A549 (cell line): ENCODE results near the gene PDK4. TPM values are rescaled to one million over a fixed set of nuclear protein-coding genes. Genes with fewer than 3 reads are reported as not detected.

ENCODE experiments used
- ATAC-seq, 2 experiments: fragments of 200-7000 bp in 1 of 2; fragments of >200 bp in 1 of 2; cut with Nextera tagmentation in 1 of 2; cut with Tn5 transposase in 1 of 2; 3 replicates each; pipeline versions ENCODE4 v1.8.0 to v1.9.1; 2018 to 2020; ENCODE audit warnings: mild to moderate bottlenecking in 1 of 2, moderate library complexity in 1 of 2
- CTCF ChIA-PET: fragments of 300-600 bp; sonication (Branson Sonifier 250); formaldehyde crosslinking; extraction: SDS; loops from one replicate; lab custom pipeline; 2021; ENCODE audit warnings: antibody characterized with exemption, inconsistent platforms; lab: Yijun Ruan, JAX
- POLR2A ChIA-PET: fragments of 350-600 bp; formaldehyde crosslinking; extraction: SDS; loops from one replicate; lab custom pipeline; 2021; ENCODE audit warnings: antibody characterized with exemption, inconsistent platforms; lab: Yijun Ruan, JAX
- DNase-seq, 2 experiments: peaks; one replicate each; pipeline versions ENCODE4 v3.0.0 to v3.0.0-alpha.2; 2011 to 2016; ENCODE audit warnings: low read depth in 1 of 2, low spot score in 1 of 2
- FAIRE-seq: peaks from 2 replicates; lab custom pipeline; 2011; peaks lifted over from hg19 to GRCh38; lab: Jason Lieb, UNC
- H3K27ac ChIP-seq, 2 experiments: fragments of >200 bp; sonication (Bioruptor Twin); formaldehyde crosslinking; 3 replicates each; pipeline ENCODE4 v1.5.1; 2016 to 2017
- H3K4me1 ChIP-seq: fragments of >200 bp; sonication (Bioruptor Twin); formaldehyde crosslinking; 3 replicates; pipeline ENCODE4 v1.6.1; 2016
- H3K4me2 ChIP-seq: fragments of >200 bp; sonication (Bioruptor Twin); formaldehyde crosslinking; 3 replicates; pipeline ENCODE4 v1.6.1; 2016
- H3K4me3 ChIP-seq: fragments of >200 bp; sonication (Bioruptor Twin); formaldehyde crosslinking; 3 replicates; pipeline ENCODE4 v1.5.1; 2016
- H3K9me3 ChIP-seq: fragments of >200 bp; sonication (Bioruptor Twin); formaldehyde crosslinking; 3 replicates; pipeline ENCODE4 v1.6.1; 2016
- BHLHE40 ChIP-seq: IDR thresholded peaks from 2 replicates; pipeline ENCODE4 v1.6.1; 2012; ENCODE audit warnings: low read depth, low read length, inconsistent platforms
- CBX2 ChIP-seq: fragments of 200-600 bp; sonication (generic); IDR thresholded peaks from 2 replicates; pipeline ENCODE4 v1.6.1; 2016; ENCODE audit warnings: low read depth, mild to moderate bottlenecking, borderline replicate concordance
- CBX8 ChIP-seq: fragments of 200-600 bp; sonication (generic); IDR thresholded peaks from 2 replicates; pipeline ENCODE4 v1.6.1; 2016
- CHD2 ChIP-seq: fragments of 150-350 bp; IDR thresholded peaks from 2 replicates; pipeline ENCODE4 v1.6.1; 2014; ENCODE audit warnings: low read length; ENCODE audit not compliant: partially characterized antibody
- EHF ChIP-seq: fragments of 250-450 bp; sonication (Bioruptor Pico); IDR thresholded peaks from 2 replicates; pipeline ENCODE4 v1.5.0; 2020; ENCODE audit warnings: mild to moderate bottlenecking
- ELK1 ChIP-seq: fragments of 150-350 bp; IDR thresholded peaks from 2 replicates; pipeline ENCODE4 v1.6.1; 2014; ENCODE audit warnings: low read depth, mild to moderate bottlenecking, low read length
- FOSB ChIP-seq: fragments of 250-450 bp; sonication (Bioruptor Pico); IDR thresholded peaks from 2 replicates; pipeline ENCODE4 v1.5.0; 2020; ENCODE audit warnings: mild to moderate bottlenecking, moderate library complexity
- FOSL2 ChIP-seq, 2 experiments: fragments of 450-650 bp in 1 of 2; fragments of >200 bp in 1 of 2; sonication (Bioruptor Twin) in 1 of 2; formaldehyde crosslinking; IDR thresholded peaks; 2 replicates each; pipeline versions ENCODE4 v1.5.0 to v1.6.1; 2016 to 2020; ENCODE audit warnings: mild to moderate bottlenecking in 1 of 2, moderate library complexity in 1 of 2
- FOXS1 ChIP-seq: fragments of 250-450 bp; sonication (Bioruptor Pico); IDR thresholded peaks from 2 replicates; pipeline ENCODE4 v1.5.0; 2020; ENCODE audit warnings: mild to moderate bottlenecking, moderate library complexity
- HDAC2 ChIP-seq: fragments of 200-600 bp; sonication (generic); IDR thresholded peaks from 2 replicates; pipeline ENCODE4 v1.6.1; 2016
- HEYL ChIP-seq: fragments of 250-450 bp; sonication (Bioruptor Pico); IDR thresholded peaks from 2 replicates; pipeline ENCODE4 v1.8.0; 2021; ENCODE audit warnings: mild to moderate bottlenecking, moderate library complexity
- HOXB13 ChIP-seq: fragments of 250-450 bp; sonication (Bioruptor Pico); IDR thresholded peaks from 2 replicates; pipeline ENCODE4 v1.5.0; 2020; ENCODE audit warnings: low read depth, mild to moderate bottlenecking, moderate library complexity
- HOXB5 ChIP-seq: fragments of 250-450 bp; sonication (Bioruptor Pico); IDR thresholded peaks from 2 replicates; pipeline ENCODE4 v1.5.0; 2020; ENCODE audit warnings: mild to moderate bottlenecking, moderate library complexity
- JUN ChIP-seq, 2 experiments: fragments of >200 bp; sonication (Bioruptor Twin); formaldehyde crosslinking; IDR thresholded peaks; 2 replicates in 1 of 2; 3 replicates in 1 of 2; pipeline ENCODE4 v1.6.1; 2016 to 2017
- KDM5A ChIP-seq: fragments of 200-600 bp; sonication (generic); IDR thresholded peaks from 2 replicates; pipeline ENCODE4 v1.6.1; 2016; ENCODE audit warnings: antibody characterized with exemption, mild to moderate bottlenecking
- MAFK ChIP-seq: fragments of 450-650 bp; IDR thresholded peaks from 2 replicates; pipeline ENCODE4 v1.6.1; 2014; ENCODE audit not compliant: partially characterized antibody
- MAZ ChIP-seq: fragments of 150-350 bp; IDR thresholded peaks from 2 replicates; pipeline ENCODE4 v1.6.1; 2014; ENCODE audit warnings: antibody characterized with exemption, low read depth, low read length, borderline replicate concordance
- MYC ChIP-seq: IDR thresholded peaks from 2 replicates; pipeline ENCODE4 v1.6.1; 2012; ENCODE audit warnings: mild to moderate bottlenecking, inconsistent platforms, low read length, improper control_type of control experiment, borderline replicate concordance
- NFE2L2 ChIP-seq: fragments of 150-350 bp; conservative IDR thresholded peaks from 2 replicates; pipeline ENCODE4 v1.6.1; 2014; ENCODE audit warnings: low read length
- NPAS2 ChIP-seq: fragments of 250-450 bp; sonication (Bioruptor Pico); IDR thresholded peaks from 2 replicates; pipeline ENCODE4 v1.8.0; 2022; ENCODE audit warnings: mild to moderate bottlenecking, moderate library complexity, borderline replicate concordance
- PBX3 ChIP-seq: IDR thresholded peaks from 2 replicates; pipeline ENCODE4 v1.6.1; 2012
- PHF8 ChIP-seq: fragments of 200-600 bp; sonication (generic); IDR thresholded peaks from 2 replicates; pipeline ENCODE4 v1.6.1; 2016; ENCODE audit warnings: low read depth, mild to moderate bottlenecking, antibody characterized with exemption, moderate library complexity, borderline replicate concordance
- RCOR1 ChIP-seq: fragments of 150-350 bp; IDR thresholded peaks from 2 replicates; pipeline ENCODE4 v1.6.1; 2014; ENCODE audit warnings: antibody characterized with exemption, low read length, low read depth
- RFX5 ChIP-seq: fragments of 450-650 bp; IDR thresholded peaks from 2 replicates; pipeline ENCODE4 v1.7.1; 2014; ENCODE audit warnings: antibody characterized with exemption, mild to moderate bottlenecking, moderate library complexity
- SREBF2 ChIP-seq: fragments of 450-650 bp; IDR thresholded peaks from 2 replicates; pipeline ENCODE4 v1.6.1; 2014; ENCODE audit warnings: mild to moderate bottlenecking, moderate library complexity
- TFCP2L1 ChIP-seq: fragments of 250-450 bp; sonication (Bioruptor Pico); IDR thresholded peaks from 2 replicates; pipeline ENCODE4 v1.5.0; 2021; ENCODE audit warnings: mild to moderate bottlenecking
- TP53 ChIP-seq: fragments of 250-450 bp; sonication (Bioruptor Pico); IDR thresholded peaks from 2 replicates; pipeline ENCODE4 v1.5.0; 2021; ENCODE audit warnings: mild to moderate bottlenecking, moderate library complexity
- WGBS: methylation state at CpG from one replicate; pipeline ENCODE4 v1.1.6; 2017; ENCODE audit errors: missing lambda C conversion rate; 5-methylcytosine and 5-hydroxymethylcytosine counted together
- polyA plus RNA-seq, 4 experiments: library from polyadenylated mRNA; depleted of rRNA in 3 of 4; stranded (reverse); fragments of >200 nt; fragmentation: RNase III in 1 of 4; extraction: RNeasy Plus Mini Kit Qiagen cat#74134 plus additional on column Dnase treatment in 1 of 4; gene quantifications; 2 replicates in 3 of 4; 3 replicates in 1 of 4; pipeline ENCODE4 v1.2.3, GENCODE V29; 2011 to 2017

Gene PDK4
- polyA plus RNA-seq, 2 of the 4 experiments (the other 2 are of a cell fraction): 8.6 to 21.9 TPM

GRCh38 chr7:95631527-95631926, 35.2 kb upstream of the PDK4 start (continued):
- TF ChIP-seq CBX2 (no peak), BHLHE40 (no peak), TFCP2L1 (CRISPR knock-in tag) (no peak), MAZ (no peak), HOXB13 (CRISPR knock-in tag) (no peak), CBX8 (no peak), FOSL2 (IDR thresholded peaks at IDR 0.05) (no peak), FOSL2 (CRISPR knock-in tag; IDR thresholded peaks at IDR 0.05) (no peak), MAFK (no peak), HDAC2 (no peak), ELK1 (no peak)

GRCh38 chr7:95630702-95631458, 34.6 kb upstream of the PDK4 start:
- Histone ChIP-seq H3K9me3 (no peaks in the 10 kb centered on the region), H3K4me3 (no peak overlapping the region), H3K27ac (peak overlapping the region; percentile 76 to 78), H3K4me2 (no peak overlapping the region), H3K4me1 (peaks cover 11% of the 10 kb centered on the region)
- TF ChIP-seq KDM5A: no peak
- no peak for TF ChIP-seq MAFK
- no peak for TF ChIP-seq HOXB5
- no peak for TF ChIP-seq EHF (CRISPR knock-in tag)
- TF ChIP-seq FOSB (CRISPR knock-in tag): no peak
- no peak for TF ChIP-seq PBX3
- TF ChIP-seq PHF8: no peak
- no peak for TF ChIP-seq CHD2
- no peak for TF ChIP-seq RCOR1
- TF ChIP-seq SREBF2: no peak
- no peak for TF ChIP-seq NPAS2 (CRISPR knock-in tag)
- no peak for TF ChIP-seq JUN (IDR thresholded peaks at IDR 0.05)
- no peak for TF ChIP-seq RFX5
- TF ChIP-seq HEYL: no peak
- TF ChIP-seq FOXS1 (CRISPR knock-in tag): no peak
- no peak for TF ChIP-seq NFE2L2
- TF ChIP-seq TP53 (CRISPR knock-in tag): no peak
- no peak for TF ChIP-seq MAZ
- TF ChIP-seq ELK1: no peak
- no peak for TF ChIP-seq MYC
- WGBS: 61% methylated on average over 6 of the region's 6 CpGs
- ChIA-PET CTCF (no interaction called here), POLR2A (no interaction called here)
- DNase-seq (no peak), FAIRE-seq (no peak), ATAC-seq (no peak)
